ENCODE results near the gene ARRB2. TPM values are rescaled to one million over a fixed set of nuclear protein-coding genes. Genes with fewer than 3 reads are reported as not detected.
"Not testable (repeated sequence)": the region's sequence is repeated elsewhere in the genome, so short reads cannot be mapped to it uniquely, and the experiment has no call there.

Gene ARRB2
- total RNA-seq, 1 donor from 2014 or later: 10.3 TPM

DNA sequence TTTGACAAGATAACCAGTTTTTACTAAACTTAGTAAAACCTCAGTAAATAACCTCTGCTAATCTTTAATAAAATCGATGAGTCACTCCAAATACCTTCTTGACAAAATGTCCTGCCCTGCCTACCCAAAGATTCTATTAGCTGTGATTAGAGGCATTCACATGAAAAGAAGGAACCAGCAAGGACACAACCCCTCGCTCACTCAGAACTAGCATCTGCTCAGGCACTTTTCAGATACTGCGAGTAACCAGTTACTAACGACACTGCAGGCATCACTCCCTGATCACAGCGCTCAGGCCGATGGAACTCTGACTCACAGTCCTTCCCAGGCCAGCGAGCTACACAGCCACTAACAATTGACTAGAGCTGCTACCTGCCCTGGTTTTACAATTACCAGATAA, 30.8 kb upstream of the ARRB2 start:
- Mint-ChIP-seq H3K36me3 (ENCODE audit: low read depth, unreplicated experiment) (peaks cover 31% of the 10 kb centered on the region), H3K4me1 (ENCODE audit: low read depth, unreplicated experiment) (peaks cover 34% of the 10 kb centered on the region), H3K4me3 (ENCODE audit: unreplicated experiment) (peak overlapping the region; percentile 4), H3K9me3 (ENCODE audit: unreplicated experiment) (no peaks in the 10 kb centered on the region), H3K27ac (ENCODE audit: unreplicated experiment) (peak overlapping the region; percentile 89), H3K27me3 (ENCODE audit: low read depth, unreplicated experiment) (peaks cover 2% of the 10 kb centered on the region)
- no peak overlapping the region for H2AFZ ChIP-seq (ENCODE audit: low read depth, low read length)
- H3K36me3 ChIP-seq (ENCODE audit: insufficient read depth, low read length): peaks cover 35% of the 10 kb centered on the region
- H3K27me3 ChIP-seq (ENCODE audit: insufficient read depth, low read length): no peaks in the 10 kb centered on the region
- peaks cover 72% of the 10 kb centered on the region for H4K20me1 ChIP-seq (ENCODE audit: insufficient read depth, low read length)
- H3K79me2 ChIP-seq (ENCODE audit: insufficient read depth, low read length): no peaks in the 10 kb centered on the region
- no peak for TF ChIP-seq EZH2 (IDR thresholded peaks at IDR 0.05; ENCODE audit: insufficient read depth, low read length)
- TF ChIP-seq, protein P1, sequence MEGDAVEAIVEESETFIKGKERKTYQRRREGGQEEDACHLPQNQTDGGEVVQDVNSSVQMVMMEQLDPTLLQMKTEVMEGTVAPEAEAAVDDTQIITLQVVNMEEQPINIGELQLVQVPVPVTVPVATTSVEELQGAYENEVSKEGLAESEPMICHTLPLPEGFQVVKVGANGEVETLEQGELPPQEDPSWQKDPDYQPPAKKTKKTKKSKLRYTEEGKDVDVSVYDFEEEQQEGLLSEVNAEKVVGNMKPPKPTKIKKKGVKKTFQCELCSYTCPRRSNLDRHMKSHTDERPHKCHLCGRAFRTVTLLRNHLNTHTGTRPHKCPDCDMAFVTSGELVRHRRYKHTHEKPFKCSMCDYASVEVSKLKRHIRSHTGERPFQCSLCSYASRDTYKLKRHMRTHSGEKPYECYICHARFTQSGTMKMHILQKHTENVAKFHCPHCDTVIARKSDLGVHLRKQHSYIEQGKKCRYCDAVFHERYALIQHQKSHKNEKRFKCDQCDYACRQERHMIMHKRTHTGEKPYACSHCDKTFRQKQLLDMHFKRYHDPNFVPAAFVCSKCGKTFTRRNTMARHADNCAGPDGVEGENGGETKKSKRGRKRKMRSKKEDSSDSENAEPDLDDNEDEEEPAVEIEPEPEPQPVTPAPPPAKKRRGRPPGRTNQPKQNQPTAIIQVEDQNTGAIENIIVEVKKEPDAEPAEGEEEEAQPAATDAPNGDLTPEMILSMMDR (IDR thresholded peaks at IDR 0.05; ENCODE audit: insufficient read depth, low read depth, low read length): no peak
- H3K4me1 ChIP-seq (ENCODE audit: insufficient read depth, low read length): peaks cover 22% of the 10 kb centered on the region
- H3K4me2 ChIP-seq (ENCODE audit: low read length): peak overlapping the region; percentile 67
- FAIRE-seq (peak; percentile 86), DNase-seq (ENCODE audit: low read depth) (peak; percentile 60)
- H3K9ac ChIP-seq (ENCODE audit: low read length): peak overlapping the region; percentile 4
- H3K4me3 ChIP-seq (ENCODE audit: insufficient read depth, low read depth, low read length): no peak overlapping the region
- peak overlapping the region; percentile 14 for H3K27ac ChIP-seq (ENCODE audit: low read depth, low read length)
- H3K9me3 ChIP-seq (ENCODE audit: insufficient read depth, low read depth, low read length): no peaks in the 10 kb centered on the region

DNA sequence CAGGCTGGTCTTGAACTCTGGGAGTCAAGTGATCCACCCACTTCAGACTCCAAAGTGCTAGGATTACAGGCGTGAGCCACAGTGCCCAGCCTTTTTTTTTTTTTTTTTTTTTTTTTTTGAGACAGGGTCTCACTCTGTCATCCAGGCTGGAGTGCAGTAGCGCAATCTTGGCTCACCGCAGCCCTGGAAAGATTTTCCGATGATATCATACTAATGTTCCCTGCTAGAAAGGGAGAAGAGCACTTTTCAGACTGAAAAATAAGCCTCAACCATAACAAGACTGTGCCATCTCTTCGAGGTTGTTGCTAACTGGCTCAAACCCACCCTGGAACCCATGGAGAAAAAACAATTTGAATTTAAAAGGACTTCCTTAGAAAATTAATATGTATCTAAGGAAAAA, 26.7 kb upstream of the ARRB2 start:
- peaks cover 34% of the 10 kb centered on the region for H3K36me3 Mint-ChIP-seq (ENCODE audit: low read depth, unreplicated experiment)
- H3K79me2 ChIP-seq (ENCODE audit: insufficient read depth, low read length): peaks cover 14% of the 10 kb centered on the region
- not testable (repeated sequence) for H3K9me3 ChIP-seq (ENCODE audit: insufficient read depth, low read depth, low read length); H3K27ac Mint-ChIP-seq (ENCODE audit: unreplicated experiment); H2AFZ ChIP-seq (ENCODE audit: low read depth, low read length); H3K9ac ChIP-seq (ENCODE audit: low read length); H3K27me3 Mint-ChIP-seq (ENCODE audit: low read depth, unreplicated experiment); H3K9me3 Mint-ChIP-seq (ENCODE audit: unreplicated experiment); H3K27ac ChIP-seq (ENCODE audit: low read depth, low read length); H3K4me3 ChIP-seq (ENCODE audit: insufficient read depth, low read depth, low read length); H3K4me3 Mint-ChIP-seq (ENCODE audit: unreplicated experiment); DNase-seq (ENCODE audit: low read depth); H3K27me3 ChIP-seq (ENCODE audit: insufficient read depth, low read length); FAIRE-seq; H3K4me2 ChIP-seq (ENCODE audit: low read length)
- peaks cover 17% of the 10 kb centered on the region for H3K36me3 ChIP-seq (ENCODE audit: insufficient read depth, low read length)
- peaks cover 20% of the 10 kb centered on the region for H3K4me1 Mint-ChIP-seq (ENCODE audit: low read depth, unreplicated experiment)
- peaks cover 60% of the 10 kb centered on the region for H4K20me1 ChIP-seq (ENCODE audit: insufficient read depth, low read length)
- peaks cover 14% of the 10 kb centered on the region for H3K4me1 ChIP-seq (ENCODE audit: insufficient read depth, low read length)

DNA sequence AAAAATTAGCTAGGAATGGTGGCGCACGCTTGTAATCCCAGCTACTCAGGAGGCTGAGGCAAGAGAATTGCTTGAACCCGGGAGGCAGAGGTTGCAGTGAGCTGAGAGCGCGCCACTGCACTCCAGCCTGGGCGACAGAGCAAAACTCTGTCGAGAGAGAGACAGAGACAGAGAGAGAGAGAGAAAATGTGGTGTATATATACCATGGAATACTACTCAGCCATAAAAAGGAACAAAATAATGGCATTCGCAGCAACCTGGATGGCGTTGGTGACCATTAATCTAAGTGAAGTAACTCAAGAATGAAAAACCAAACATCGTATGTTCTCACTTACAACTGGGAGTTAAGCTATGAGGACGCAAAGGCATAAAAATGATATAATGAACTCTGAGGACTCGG, 20.6 kb upstream of the ARRB2 start:
- H4K20me1 ChIP-seq (ENCODE audit: insufficient read depth, low read length): peaks cover 61% of the 10 kb centered on the region
- FAIRE-seq; H3K4me1 ChIP-seq (ENCODE audit: insufficient read depth, low read length); H3K27me3 ChIP-seq (ENCODE audit: insufficient read depth, low read length); H3K9ac ChIP-seq (ENCODE audit: low read length); H3K4me3 Mint-ChIP-seq (ENCODE audit: unreplicated experiment); DNase-seq (ENCODE audit: low read depth); H3K4me2 ChIP-seq (ENCODE audit: low read length); H3K27ac ChIP-seq (ENCODE audit: low read depth, low read length); H3K9me3 Mint-ChIP-seq (ENCODE audit: unreplicated experiment); H2AFZ ChIP-seq (ENCODE audit: low read depth, low read length); H3K27me3 Mint-ChIP-seq (ENCODE audit: low read depth, unreplicated experiment); H3K4me3 ChIP-seq (ENCODE audit: insufficient read depth, low read depth, low read length); H3K27ac Mint-ChIP-seq (ENCODE audit: unreplicated experiment); H3K9me3 ChIP-seq (ENCODE audit: insufficient read depth, low read depth, low read length): not testable (repeated sequence)
- H3K79me2 ChIP-seq (ENCODE audit: insufficient read depth, low read length): peaks cover 51% of the 10 kb centered on the region
- Mint-ChIP-seq H3K36me3 (ENCODE audit: low read depth, unreplicated experiment) (peaks cover 32% of the 10 kb centered on the region), H3K4me1 (ENCODE audit: low read depth, unreplicated experiment) (peaks cover 14% of the 10 kb centered on the region)
- peaks cover 15% of the 10 kb centered on the region for H3K36me3 ChIP-seq (ENCODE audit: insufficient read depth, low read length)
